ENCODE data around the gene KCNJ12.

- TF ChIP-seq KLF16 (CRISPR knock-in tag; IDR thresholded peaks at IDR 0.05) (no peak), ZNF205 (CRISPR knock-in tag; IDR thresholded peaks at IDR 0.05) (no peak), CBX5 (CRISPR knock-in tag; IDR thresholded peaks at IDR 0.05; ENCODE audit: borderline replicate concordance) (no peak), GFI1 (CRISPR knock-in tag; IDR thresholded peaks at IDR 0.05; ENCODE audit: borderline replicate concordance) (no peak), ZNF772 (CRISPR knock-in tag; IDR thresholded peaks at IDR 0.05) (no peak)
These were observed 4.5 kb downstream of the KCNJ12 start for GRCh38 chr17:21380659-21381058.

Data from HepG2 (cell line).